ENCODE data around the gene SLC12A7.
"Not testable (repeated sequence)": the region's sequence is repeated elsewhere in the genome, so short reads cannot be mapped to it uniquely, and the experiment has no call there.

The SLC12A7 gene

DNA sequence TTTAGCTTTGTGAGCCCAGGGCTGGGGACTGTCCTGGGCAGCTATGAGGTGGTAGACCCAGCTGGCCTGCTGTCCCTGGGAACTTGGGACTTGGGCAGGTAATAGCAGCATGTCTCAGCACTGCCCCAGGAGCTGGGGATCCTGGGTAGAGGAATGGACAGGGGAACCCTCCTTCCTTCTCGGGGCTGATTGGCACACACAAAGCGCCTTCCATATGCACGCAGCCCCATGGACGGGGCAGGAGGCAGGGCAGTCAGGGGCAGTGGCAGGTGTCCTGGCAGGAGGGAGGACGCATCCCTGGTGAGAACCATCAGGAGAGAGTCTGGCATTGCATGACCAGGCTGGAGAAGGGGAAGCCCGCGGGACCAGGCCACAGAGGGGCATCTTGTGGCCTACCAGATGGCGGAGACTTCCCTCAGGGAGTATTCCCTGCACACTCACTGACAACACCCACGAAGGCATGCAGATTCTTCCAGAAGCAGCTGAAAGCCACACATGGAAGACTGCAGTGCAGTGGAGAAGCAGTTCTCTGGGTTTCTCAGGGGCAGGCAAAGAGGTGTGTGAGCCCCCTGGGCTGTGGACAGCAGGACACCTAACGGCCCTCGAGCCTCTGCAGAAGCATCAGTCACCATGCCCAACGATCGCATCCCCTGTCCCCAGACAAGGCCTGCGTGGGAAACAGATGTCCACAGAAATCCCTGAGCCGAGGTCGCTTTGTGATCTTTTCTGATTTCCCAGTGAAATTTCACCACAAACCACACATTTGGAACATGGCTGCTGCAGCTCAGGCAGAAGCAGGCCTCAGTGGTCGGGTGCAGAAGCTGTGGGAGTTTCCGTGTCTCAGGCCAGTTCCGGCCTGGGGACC is 110.2 kb downstream of the SLC12A7 start:
- DNase-seq = no peak

- DNase-seq = not testable (repeated sequence)
These were observed 111.0 kb downstream of the SLC12A7 start for GRCh38 chr5:1000831-1001230.

Measured in NCI-H1417 treated with DMSO at 0.1 percent for 48 hours (cell line).